AG09319 (cell line): ENCODE results near the gene CASP4.
A peak's percentile ranks its signal among the peaks of the same experiment; 100 is the strongest.

Source experiments
- DNase-seq: peaks from one replicate; pipeline ENCODE4 v3.0.0-alpha.2; 2010; ENCODE audit warnings: low read depth; ENCODE audit errors: extremely low read depth
- TF ChIP-seq, protein P1 (sequence below): IDR thresholded peaks from 2 replicates; pipeline ENCODE4 v1.5.1; 2011; ENCODE audit warnings: low read depth, mild to moderate bottlenecking, inconsistent platforms, low read length, moderate library complexity

CASP4 gene

DNA sequence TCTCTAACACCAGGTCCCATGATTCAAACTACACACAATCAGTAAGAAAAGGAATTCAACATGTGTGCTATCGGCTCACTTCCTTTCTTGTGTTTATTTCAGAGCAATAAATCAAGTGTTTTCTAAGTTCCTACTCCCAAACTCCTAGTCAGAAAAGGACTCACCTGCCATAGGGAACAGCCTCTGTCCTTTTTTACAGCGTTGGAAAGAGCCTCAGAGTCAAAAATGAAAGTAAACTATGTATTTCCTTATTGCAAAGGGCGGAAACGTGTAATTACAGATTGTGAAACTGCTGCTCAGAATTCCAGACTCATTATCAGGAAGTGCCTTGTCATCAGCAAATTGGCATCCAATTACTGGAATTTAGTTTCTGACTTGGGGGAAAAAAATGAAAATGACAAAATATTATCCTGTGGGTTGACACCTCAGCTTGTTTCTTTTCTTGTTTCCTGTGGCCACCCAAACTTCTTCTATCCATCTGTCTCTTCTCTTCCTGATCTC, at the start of gene CASP4:
TSS of gene CASP4 (minus strand) at position 220 of the 501 bp plus-strand sequence. CDS start at position 171, 49 bp downstream.
- peak; percentile 74 for DNase-seq
- TF ChIP-seq, protein P1, sequence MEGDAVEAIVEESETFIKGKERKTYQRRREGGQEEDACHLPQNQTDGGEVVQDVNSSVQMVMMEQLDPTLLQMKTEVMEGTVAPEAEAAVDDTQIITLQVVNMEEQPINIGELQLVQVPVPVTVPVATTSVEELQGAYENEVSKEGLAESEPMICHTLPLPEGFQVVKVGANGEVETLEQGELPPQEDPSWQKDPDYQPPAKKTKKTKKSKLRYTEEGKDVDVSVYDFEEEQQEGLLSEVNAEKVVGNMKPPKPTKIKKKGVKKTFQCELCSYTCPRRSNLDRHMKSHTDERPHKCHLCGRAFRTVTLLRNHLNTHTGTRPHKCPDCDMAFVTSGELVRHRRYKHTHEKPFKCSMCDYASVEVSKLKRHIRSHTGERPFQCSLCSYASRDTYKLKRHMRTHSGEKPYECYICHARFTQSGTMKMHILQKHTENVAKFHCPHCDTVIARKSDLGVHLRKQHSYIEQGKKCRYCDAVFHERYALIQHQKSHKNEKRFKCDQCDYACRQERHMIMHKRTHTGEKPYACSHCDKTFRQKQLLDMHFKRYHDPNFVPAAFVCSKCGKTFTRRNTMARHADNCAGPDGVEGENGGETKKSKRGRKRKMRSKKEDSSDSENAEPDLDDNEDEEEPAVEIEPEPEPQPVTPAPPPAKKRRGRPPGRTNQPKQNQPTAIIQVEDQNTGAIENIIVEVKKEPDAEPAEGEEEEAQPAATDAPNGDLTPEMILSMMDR = no peak

DNA sequence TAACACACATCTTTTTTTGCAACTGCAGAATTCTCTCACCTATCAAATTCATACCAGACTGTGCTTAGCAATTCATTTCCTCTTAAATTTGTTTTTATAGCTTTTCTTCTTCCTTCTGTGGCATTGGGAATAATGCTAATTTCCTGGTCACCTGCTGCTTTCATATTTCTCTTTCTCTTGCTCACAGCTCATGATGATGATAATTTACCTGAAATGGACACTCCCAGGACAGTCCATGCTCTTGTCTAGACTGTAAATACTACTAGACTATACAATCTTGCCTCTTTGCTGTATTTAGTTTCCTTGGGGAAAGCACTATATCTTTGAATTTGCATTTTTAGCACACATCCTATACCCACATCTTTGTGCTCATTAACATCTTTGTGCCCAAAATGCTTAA, 39.1 kb upstream of the CASP4 start:
- TF ChIP-seq, protein P1 = no peak
- no peak for DNase-seq

DNA sequence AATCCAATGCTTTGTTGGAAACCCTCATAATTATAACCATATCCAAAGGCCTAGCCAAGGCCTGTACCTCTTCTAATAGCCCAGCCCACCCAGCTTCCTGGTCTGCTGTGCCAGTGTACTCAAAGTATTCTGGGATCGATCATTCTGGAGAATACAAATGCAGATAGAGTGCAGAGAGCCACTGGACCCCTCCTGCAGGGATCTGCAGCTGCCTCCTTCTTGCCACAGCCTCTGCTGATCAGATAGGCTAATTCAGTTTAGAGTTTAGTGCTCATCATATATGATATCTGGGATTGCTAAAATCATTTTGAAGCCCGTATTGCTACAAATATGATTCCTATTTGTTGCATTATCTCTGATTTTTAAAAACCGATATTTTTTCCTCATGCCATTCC, 37.1 kb upstream of the CASP4 start:
- no peak for DNase-seq
- TF ChIP-seq, protein P1 = no peak

DNA sequence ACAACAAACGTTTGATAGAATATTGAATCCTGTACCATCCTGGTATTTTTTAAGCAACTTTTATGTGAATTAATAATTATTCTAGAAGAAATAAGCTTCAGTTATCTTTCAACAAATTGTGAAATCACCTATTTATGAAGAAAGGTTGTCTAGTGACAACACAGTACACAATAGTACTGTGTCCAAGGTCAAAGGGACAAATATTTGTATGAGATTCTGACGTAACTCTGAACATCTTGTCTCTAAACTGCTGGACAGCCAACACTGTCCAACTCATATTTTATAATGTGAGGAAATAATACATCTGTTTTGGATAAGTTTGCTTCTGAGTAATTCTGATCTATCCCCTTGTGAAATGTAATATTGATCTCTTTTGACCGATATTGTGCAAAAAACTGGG, 35.6 kb upstream of the CASP4 start:
- TF ChIP-seq, protein P1 = no peak

DNA sequence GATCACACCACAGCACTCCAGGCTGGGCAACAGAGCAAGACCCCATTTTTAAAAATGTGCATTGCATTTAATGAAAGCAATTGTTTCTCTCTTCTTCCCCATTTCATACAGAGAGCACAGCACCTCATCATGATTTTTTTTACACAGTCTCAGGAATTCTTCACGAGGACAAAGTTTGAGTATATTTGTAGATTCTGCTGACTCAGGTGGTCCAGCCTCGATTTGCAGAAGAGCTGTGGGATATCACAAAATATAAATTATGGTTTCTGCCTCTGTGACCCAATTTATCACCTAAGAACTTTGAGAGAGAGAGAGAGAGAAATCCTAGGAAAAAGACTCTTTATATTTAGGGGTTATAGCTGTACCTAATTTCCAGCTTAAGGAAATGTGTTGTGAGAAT, 34.8 kb upstream of the CASP4 start:
- TF ChIP-seq, protein P1 = no peak

More for the DNA sequence above, 35.6 kb upstream of the CASP4 start:
- no peak for DNase-seq

DNA sequence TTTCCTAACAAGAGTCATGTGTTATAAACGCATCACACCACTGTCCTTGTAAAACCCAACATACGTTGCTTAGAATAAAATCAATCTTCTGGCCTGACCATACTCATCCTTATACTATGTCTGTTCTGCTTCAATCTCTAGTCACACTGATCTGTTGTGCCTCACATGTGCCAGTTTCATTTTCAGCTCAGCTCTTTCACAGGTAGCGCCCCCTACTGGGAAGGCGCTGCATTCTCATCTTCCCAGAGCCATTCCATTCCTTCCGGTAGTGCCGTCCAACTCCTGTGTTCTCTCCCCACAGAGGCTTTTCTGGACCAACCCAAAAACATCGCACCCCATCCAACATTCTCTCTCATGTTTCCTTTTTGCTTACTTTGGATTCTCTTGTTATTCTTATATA, 32.4 kb upstream of the CASP4 start:
- TF ChIP-seq, protein P1 = peak; percentile 22
- no peak for DNase-seq

More for the DNA sequence above, 34.8 kb upstream of the CASP4 start:
- DNase-seq = no peak

DNA sequence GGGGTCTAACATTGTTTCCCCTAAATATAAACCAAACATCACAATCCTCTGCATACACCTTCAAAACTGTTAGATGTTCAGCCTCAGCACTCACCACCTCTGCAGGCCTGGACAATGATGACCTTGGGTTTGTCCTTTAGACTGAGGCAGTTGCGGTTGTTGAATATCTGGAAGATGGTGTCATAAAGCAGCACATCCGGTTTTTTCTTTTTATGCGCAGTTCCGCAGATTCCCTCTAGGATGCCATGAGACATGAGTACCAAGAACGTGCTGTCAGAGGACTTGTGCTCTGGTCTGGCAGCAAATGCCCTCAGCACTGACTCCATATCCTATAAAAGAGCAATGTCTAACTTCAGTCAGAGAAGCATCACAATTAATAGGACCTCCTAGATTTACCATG, 31.8 kb upstream of the CASP4 start:
- DNase-seq = no peak
- TF ChIP-seq, protein P1 = no peak
